IMR-90 (cell line): Measurements from ENCODE around the gene PTPRK. TPM values are rescaled to one million over a fixed set of nuclear protein-coding genes. Genes with fewer than 3 reads are reported as not detected.

Source experiments
- ATAC-seq: fragments of 200-7000 bp; cut with Tn5 transposase; 2 replicates; pipeline ENCODE4 v1.9.1; 2020; ENCODE audit warnings: low read depth, mild to moderate bottlenecking, moderate library complexity
- BruUV-seq: library from RNA; stranded (reverse); fragments of 400-500 nt; replicated peaks from 2 replicates; lab custom pipeline; 2021; lab: Mats Ljungman, UMichigan
- CTCF ChIA-PET: fragments of 300-600 bp; formaldehyde crosslinking; extraction: SDS; loops from one replicate; lab custom pipeline; 2021; ENCODE audit warnings: antibody characterized with exemption; lab: Yijun Ruan, JAX
- POLR2A ChIA-PET: fragments of 300-600 bp; sonication (Branson Sonifier 250); formaldehyde crosslinking; loops from one replicate; lab custom pipeline; 2022; ENCODE audit warnings: antibody characterized with exemption; ENCODE audit not compliant: unreplicated experiment; lab: Charles Lee
- DNase-seq: peaks from one replicate; pipeline ENCODE4 v3.0.0; 2013
- H2AFZ ChIP-seq: replicated peaks from 2 replicates; pipeline ENCODE3; 2013; ENCODE audit warnings: low read length, mild to moderate bottlenecking; ENCODE audit not compliant: poor library complexity
- H2AK5ac ChIP-seq: 2 replicates; pipeline ENCODE4 v1.6.1; 2013; ENCODE audit warnings: low read depth, low read length, inconsistent platforms
- H2AK9ac ChIP-seq: replicated peaks from 2 replicates; pipeline ENCODE3; 2013; ENCODE audit warnings: mild to moderate bottlenecking, low read depth, low read length, moderate library complexity; ENCODE audit not compliant: poor library complexity
- H2BK120ac ChIP-seq: 2 replicates; pipeline ENCODE4 v1.6.1; 2013; ENCODE audit warnings: low read depth, low read length, inconsistent platforms
- H2BK15ac ChIP-seq: 3 replicates; pipeline ENCODE4 v1.6.1; 2013; ENCODE audit warnings: low read depth, low read length, inconsistent platforms
- H2BK20ac ChIP-seq: 2 replicates; pipeline ENCODE4 v1.6.1; 2013; ENCODE audit warnings: low read depth, mild to moderate bottlenecking, inconsistent platforms, low read length, moderate library complexity
- H2BK5ac ChIP-seq: 2 replicates; pipeline ENCODE4 v1.6.1; 2013; ENCODE audit warnings: mild to moderate bottlenecking, low read depth, low read length, inconsistent platforms; ENCODE audit not compliant: poor library complexity, severe bottlenecking
- H3K14ac ChIP-seq: replicated peaks from 2 replicates; pipeline ENCODE4 v1.6.1; 2013; ENCODE audit warnings: low read depth, low read length, inconsistent platforms
- H3K18ac ChIP-seq: 2 replicates; pipeline ENCODE4 v1.6.1; 2013; ENCODE audit warnings: low read depth, low read length, control low read depth
- H3K23ac ChIP-seq: 2 replicates; pipeline ENCODE4 v1.6.1; 2013; ENCODE audit warnings: low read depth, low read length, inconsistent platforms
- H3K27ac ChIP-seq: 2 replicates; pipeline ENCODE4 v1.5.1; 2013; ENCODE audit warnings: mild to moderate bottlenecking, control low read depth, low read length; ENCODE audit not compliant: insufficient read depth
- H3K27me3 ChIP-seq: 2 replicates; pipeline ENCODE4 v1.6.1; 2013; ENCODE audit warnings: low read length; ENCODE audit not compliant: control insufficient read depth, insufficient read depth
- H3K36me3 ChIP-seq: 2 replicates; pipeline ENCODE4 v1.6.1; 2013; ENCODE audit warnings: low read length, mixed read lengths; ENCODE audit not compliant: control insufficient read depth, insufficient read depth
- H3K4ac ChIP-seq: 2 replicates; pipeline ENCODE4 v1.6.1; 2013; ENCODE audit warnings: low read depth, low read length, inconsistent platforms
- H3K4me1 ChIP-seq: 2 replicates; pipeline ENCODE4 v1.6.1; 2013; ENCODE audit warnings: low read length, mixed read lengths; ENCODE audit not compliant: control insufficient read depth, insufficient read depth
- H3K4me2 ChIP-seq: 2 replicates; pipeline ENCODE4 v1.6.1; 2013; ENCODE audit warnings: low read depth, mild to moderate bottlenecking, control low read depth, low read length, moderate library complexity
- H3K4me3 ChIP-seq: 2 replicates; pipeline ENCODE4 v1.5.1; 2013; ENCODE audit warnings: low read depth, mild to moderate bottlenecking, control low read depth, low read length, moderate library complexity; ENCODE audit not compliant: insufficient read depth
- H3K56ac ChIP-seq: 2 replicates; pipeline ENCODE4 v1.6.1; 2013; ENCODE audit warnings: low read length, inconsistent platforms; ENCODE audit not compliant: insufficient read depth; ENCODE audit errors: extremely low read depth
- H3K79me1 ChIP-seq, 2 experiments: 2 replicates each; pipeline ENCODE4 v1.6.1; 2013; ENCODE audit warnings: low read length in 2 of 2, inconsistent platforms in 1 of 2, low read depth in 1 of 2
- H3K9ac ChIP-seq: 2 replicates; pipeline ENCODE4 v1.6.1; 2013; ENCODE audit warnings: low read depth, low read length, control low read depth
- H3K9me1 ChIP-seq: 2 replicates; pipeline ENCODE4 v1.6.1; 2013; ENCODE audit warnings: low read length, inconsistent platforms; ENCODE audit not compliant: insufficient read depth
- H3K9me3 ChIP-seq: 2 replicates; pipeline ENCODE4 v1.6.1; 2013; ENCODE audit warnings: low read length; ENCODE audit not compliant: control insufficient read depth, insufficient read depth
- H4K20me1 ChIP-seq: 2 replicates; pipeline ENCODE4 v1.6.1; 2013; ENCODE audit warnings: low read length, inconsistent platforms; ENCODE audit not compliant: insufficient read depth
- H4K5ac ChIP-seq: 2 replicates; pipeline ENCODE4 v1.6.1; 2013; ENCODE audit warnings: mild to moderate bottlenecking, low read depth, low read length, control low read depth
- H4K8ac ChIP-seq, 2 experiments: 2 replicates each; pipeline ENCODE4 v1.6.1; 2013; ENCODE audit warnings: low read depth in 2 of 2, low read length in 2 of 2, control low read depth in 1 of 2, inconsistent platforms in 1 of 2
- H4K91ac ChIP-seq: 2 replicates; pipeline ENCODE4 v1.6.1; 2013; ENCODE audit warnings: low read depth, low read length, inconsistent platforms; ENCODE audit not compliant: insufficient read depth
- BHLHE40 ChIP-seq: fragments of 150-350 bp; IDR thresholded peaks from 2 replicates; pipeline ENCODE4 v1.6.1; 2016; ENCODE audit warnings: mild to moderate bottlenecking, low read depth, low read length
- CEBPB ChIP-seq: IDR thresholded peaks from 2 replicates; pipeline ENCODE4 v1.6.1; 2012; ENCODE audit warnings: low read depth, low read length, improper control_type of control experiment
- CHD1 ChIP-seq: IDR thresholded peaks from 2 replicates; pipeline ENCODE4 v1.6.1; 2012; ENCODE audit warnings: low read depth, low read length, improper control_type of control experiment
- FOS ChIP-seq: fragments of 150-350 bp; IDR thresholded peaks from 2 replicates; pipeline ENCODE4 v1.6.1; 2016; ENCODE audit warnings: low read depth, low read length
- MAFK ChIP-seq: IDR thresholded peaks from 2 replicates; pipeline ENCODE4 v1.6.1; 2012; ENCODE audit warnings: low read depth, low read length, improper control_type of control experiment
- MAZ ChIP-seq: IDR thresholded peaks from 2 replicates; pipeline ENCODE4 v1.6.1; 2012; ENCODE audit warnings: low read depth, mild to moderate bottlenecking, low read length, improper control_type of control experiment, moderate library complexity, borderline replicate concordance
- MXI1 ChIP-seq: IDR thresholded peaks from 2 replicates; pipeline ENCODE4 v1.6.1; 2012; ENCODE audit warnings: low read depth, mild to moderate bottlenecking, low read length, moderate library complexity, borderline replicate concordance
- NFE2L2 ChIP-seq: fragments of 150-350 bp; IDR thresholded peaks from 2 replicates; pipeline ENCODE4 v1.6.1; 2016; ENCODE audit warnings: low read depth, mild to moderate bottlenecking, low read length
- POLR2A ChIP-seq: IDR thresholded peaks from 2 replicates; pipeline ENCODE4 v1.6.1; 2012; ENCODE audit warnings: mild to moderate bottlenecking, low read depth, low read length
- RAD21 ChIP-seq: IDR thresholded peaks from 2 replicates; pipeline ENCODE4 v1.6.1; 2012; ENCODE audit warnings: low read length, improper control_type of control experiment
- RCOR1 ChIP-seq: IDR thresholded peaks from 2 replicates; pipeline ENCODE4 v1.6.1; 2012; ENCODE audit warnings: mild to moderate bottlenecking, low read length, improper control_type of control experiment; ENCODE audit not compliant: insufficient replicate concordance
- RFX5 ChIP-seq: IDR thresholded peaks from 2 replicates; pipeline ENCODE4 v1.8.0; 2012; ENCODE audit warnings: low read depth, mild to moderate bottlenecking, low read length, moderate library complexity
- SMC3 ChIP-seq: fragments of 150-350 bp; IDR thresholded peaks from 2 replicates; pipeline ENCODE4 v1.6.1; 2016; ENCODE audit warnings: low read depth, mild to moderate bottlenecking, antibody characterized with exemption, low read length, moderate library complexity
- WGBS, 2 experiments: methylation state at CpG; one replicate each; pipeline versions ENCODE4 v1.1.5 to v1.1.7; 2013; ENCODE audit warnings: missing lambda C conversion rate in 2 of 2; ENCODE audit not compliant: insufficient read length in 1 of 2; ENCODE audit errors: extremely low coverage in 2 of 2; 5-methylcytosine and 5-hydroxymethylcytosine counted together
- dilution Hi-C: fragments of 300-500 bp; cut with HindIII; formaldehyde crosslinking; loops from one replicate; pipeline ENCODE4 v1.14.3; 2018; ENCODE audit warnings: low sequenced_read_pairs; ENCODE audit not compliant: unreplicated experiment
- in situ Hi-C: fragments of 300-500 bp; cut with MboI; formaldehyde crosslinking; loops from 3 replicates; pipeline ENCODE4 v1.14.3; 2019; ENCODE audit warnings: low sequenced_read_pairs, inconsistent platforms, mixed read lengths
- intact Hi-C: fragments of 100-400 bp; cut with micrococcal nuclease; formaldehyde crosslinking; loops from 2 replicates; pipeline ENCODE4 v1.10.0; 2022
- polyA plus RNA-seq, 3 experiments: library from polyadenylated mRNA; depleted of rRNA; stranded (reverse); fragments of >200 nt; gene quantifications; 2 replicates each; pipeline ENCODE4 v1.2.3, GENCODE V29; 2012; ENCODE audit warnings: low replicate concordance in 1 of 3
- total RNA-seq: library from RNA; depleted of rRNA; stranded (reverse); fragments of >200 nt; gene quantifications from 2 replicates; pipeline ENCODE4 v1.2.3, GENCODE V29; 2012
- TF ChIP-seq, protein P1 (sequence below): fragments of 150-350 bp; IDR thresholded peaks from 2 replicates; pipeline ENCODE4 v1.6.1; 2017; ENCODE audit warnings: mild to moderate bottlenecking, antibody characterized with exemption, low read length, low read depth
- TF ChIP-seq, protein P2 (sequence below): conservative IDR thresholded peaks from 2 replicates; pipeline ENCODE4 v1.5.1; 2012; ENCODE audit warnings: mild to moderate bottlenecking, low read depth, low read length, improper control_type of control experiment
- TF ChIP-seq, protein P3 (sequence below): fragments of 150-350 bp; IDR thresholded peaks from 2 replicates; pipeline ENCODE4 v1.6.1; 2016; ENCODE audit warnings: low read depth, mild to moderate bottlenecking, low read length, moderate library complexity, borderline replicate concordance

The PTPRK gene
- total and polyA plus RNA-seq, 2 of the 4 experiments (the other 2 are of a cell fraction) = 18.0 to 80.8 TPM

DNA sequence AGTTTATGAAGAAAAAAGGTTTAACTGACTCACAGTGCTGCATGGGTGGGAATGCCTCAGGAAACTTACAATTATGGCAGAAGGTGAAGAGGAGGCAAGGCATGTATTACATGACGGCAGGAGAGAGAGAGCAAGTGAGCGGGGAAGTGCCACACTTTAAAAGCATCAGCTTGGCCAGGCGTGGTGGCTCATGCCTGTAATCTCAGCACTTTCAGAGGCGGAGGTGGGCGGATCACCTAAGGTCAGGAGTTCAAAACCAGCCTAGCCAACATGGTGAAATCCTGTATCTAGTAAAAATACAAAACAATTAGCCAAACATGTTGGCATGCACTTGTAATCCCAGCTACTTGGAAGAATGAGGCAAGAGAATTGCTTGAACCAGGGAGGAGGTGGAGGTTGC lies 406.2 kb downstream of the PTPRK start:
- H3K9ac ChIP-seq = no peak overlapping the region
- no peaks in the 10 kb centered on the region for H3K27me3 ChIP-seq
- BruUV-seq = no TSS peak
- no peak for TF ChIP-seq MAFK
- no peak for TF ChIP-seq POLR2A
- TF ChIP-seq RCOR1 = no peak
- TF ChIP-seq BHLHE40 = no peak
- no peak for TF ChIP-seq MAZ
- TF ChIP-seq CEBPB = no peak
- TF ChIP-seq RFX5 = no peak
- no peak for TF ChIP-seq RAD21
- TF ChIP-seq CHD1 = no peak
- TF ChIP-seq, protein P1, sequence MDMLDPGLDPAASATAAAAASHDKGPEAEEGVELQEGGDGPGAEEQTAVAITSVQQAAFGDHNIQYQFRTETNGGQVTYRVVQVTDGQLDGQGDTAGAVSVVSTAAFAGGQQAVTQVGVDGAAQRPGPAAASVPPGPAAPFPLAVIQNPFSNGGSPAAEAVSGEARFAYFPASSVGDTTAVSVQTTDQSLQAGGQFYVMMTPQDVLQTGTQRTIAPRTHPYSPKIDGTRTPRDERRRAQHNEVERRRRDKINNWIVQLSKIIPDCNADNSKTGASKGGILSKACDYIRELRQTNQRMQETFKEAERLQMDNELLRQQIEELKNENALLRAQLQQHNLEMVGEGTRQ = no peak
- TF ChIP-seq MXI1 = no peak
- no peak for TF ChIP-seq FOS
- no peak for TF ChIP-seq NFE2L2
- TF ChIP-seq, protein P2, sequence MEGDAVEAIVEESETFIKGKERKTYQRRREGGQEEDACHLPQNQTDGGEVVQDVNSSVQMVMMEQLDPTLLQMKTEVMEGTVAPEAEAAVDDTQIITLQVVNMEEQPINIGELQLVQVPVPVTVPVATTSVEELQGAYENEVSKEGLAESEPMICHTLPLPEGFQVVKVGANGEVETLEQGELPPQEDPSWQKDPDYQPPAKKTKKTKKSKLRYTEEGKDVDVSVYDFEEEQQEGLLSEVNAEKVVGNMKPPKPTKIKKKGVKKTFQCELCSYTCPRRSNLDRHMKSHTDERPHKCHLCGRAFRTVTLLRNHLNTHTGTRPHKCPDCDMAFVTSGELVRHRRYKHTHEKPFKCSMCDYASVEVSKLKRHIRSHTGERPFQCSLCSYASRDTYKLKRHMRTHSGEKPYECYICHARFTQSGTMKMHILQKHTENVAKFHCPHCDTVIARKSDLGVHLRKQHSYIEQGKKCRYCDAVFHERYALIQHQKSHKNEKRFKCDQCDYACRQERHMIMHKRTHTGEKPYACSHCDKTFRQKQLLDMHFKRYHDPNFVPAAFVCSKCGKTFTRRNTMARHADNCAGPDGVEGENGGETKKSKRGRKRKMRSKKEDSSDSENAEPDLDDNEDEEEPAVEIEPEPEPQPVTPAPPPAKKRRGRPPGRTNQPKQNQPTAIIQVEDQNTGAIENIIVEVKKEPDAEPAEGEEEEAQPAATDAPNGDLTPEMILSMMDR = no peak
- TF ChIP-seq, protein P3, sequence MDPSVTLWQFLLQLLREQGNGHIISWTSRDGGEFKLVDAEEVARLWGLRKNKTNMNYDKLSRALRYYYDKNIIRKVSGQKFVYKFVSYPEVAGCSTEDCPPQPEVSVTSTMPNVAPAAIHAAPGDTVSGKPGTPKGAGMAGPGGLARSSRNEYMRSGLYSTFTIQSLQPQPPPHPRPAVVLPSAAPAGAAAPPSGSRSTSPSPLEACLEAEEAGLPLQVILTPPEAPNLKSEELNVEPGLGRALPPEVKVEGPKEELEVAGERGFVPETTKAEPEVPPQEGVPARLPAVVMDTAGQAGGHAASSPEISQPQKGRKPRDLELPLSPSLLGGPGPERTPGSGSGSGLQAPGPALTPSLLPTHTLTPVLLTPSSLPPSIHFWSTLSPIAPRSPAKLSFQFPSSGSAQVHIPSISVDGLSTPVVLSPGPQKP = no peak
- no peak for TF ChIP-seq SMC3
- H4K8ac ChIP-seq = no peak overlapping the region
- no peak overlapping the region for H2AK5ac ChIP-seq
- H4K5ac ChIP-seq = no peak overlapping the region; the same call in 1 of the 2 replicates
- no peak overlapping the region for H3K4me2 ChIP-seq
- H3K27ac ChIP-seq = no peak overlapping the region
- H3K9me1 ChIP-seq = no peaks in the 10 kb centered on the region; the same call in 1 of the 2 replicates
- H3K4me3 ChIP-seq = no peak overlapping the region
- H3K4me1 ChIP-seq = 0 out of 2 replicates have a peak, but pooled peaks cover 3% of the 10 kb centered on the region
- no peak overlapping the region for H2BK20ac ChIP-seq
- dilution Hi-C loops (no loop called here), in situ Hi-C loops (no loop called here), intact Hi-C loops (no loop called here)
- H4K20me1 ChIP-seq = peaks cover 3% of the 10 kb centered on the region; the same call in 1 of the 2 replicates
- no CpG with 5 or more reads among the region's 5 CpGs for WGBS, 2 experiments
- H3K18ac ChIP-seq = no peak overlapping the region; the same call in 1 of the 2 replicates
- H2BK15ac ChIP-seq = no peak overlapping the region
- no peak overlapping the region for H3K14ac ChIP-seq
- H2AFZ ChIP-seq = no peak overlapping the region
- H3K9me3 ChIP-seq = no peaks in the 10 kb centered on the region
- ATAC-seq (no peak), DNase-seq (no peak)
- H3K56ac ChIP-seq = no peak overlapping the region
- peaks cover 10 to 19% of the 10 kb centered on the region in 2 experiments; a peak in 3 of 4 replicates for H3K79me1 ChIP-seq
- no peak overlapping the region for H2AK9ac ChIP-seq
- POLR2A ChIA-PET = no interaction called here
- CTCF ChIA-PET = no interaction called here
- no peak overlapping the region for H3K4ac ChIP-seq
- H4K91ac ChIP-seq = no peak overlapping the region
- H2BK5ac ChIP-seq = no peak overlapping the region
- H3K36me3 ChIP-seq = no peaks in the 10 kb centered on the region
- H3K23ac ChIP-seq = no peak overlapping the region
- no peak overlapping the region for H2BK120ac ChIP-seq
